DND-41 (cell line): ENCODE data around the gene KIF18B.

Experiments used
- CTCF ChIP-seq: IDR thresholded peaks from 2 replicates; pipeline ENCODE4 v1.5.1; 2012; ENCODE audit warnings: borderline replicate concordance, low read length, moderate library complexity, mild to moderate bottlenecking; ENCODE audit not compliant: poor library complexity, severe bottlenecking; ENCODE audit errors: extremely low read depth
- EZH2 ChIP-seq: IDR thresholded peaks from 3 replicates; pipeline ENCODE4 v1.6.1; 2012; ENCODE audit warnings: borderline replicate concordance, low read depth, mild to moderate bottlenecking, moderate library complexity, low read length, inconsistent platforms; ENCODE audit not compliant: severe bottlenecking

GRCh38 chr17:44884941-44885340 lies 62.6 kb downstream of the KIF18B start:
- TF ChIP-seq CTCF = no peak
- no peak for TF ChIP-seq EZH2
